ENCODE data around the gene FRMD4B.

DNA sequence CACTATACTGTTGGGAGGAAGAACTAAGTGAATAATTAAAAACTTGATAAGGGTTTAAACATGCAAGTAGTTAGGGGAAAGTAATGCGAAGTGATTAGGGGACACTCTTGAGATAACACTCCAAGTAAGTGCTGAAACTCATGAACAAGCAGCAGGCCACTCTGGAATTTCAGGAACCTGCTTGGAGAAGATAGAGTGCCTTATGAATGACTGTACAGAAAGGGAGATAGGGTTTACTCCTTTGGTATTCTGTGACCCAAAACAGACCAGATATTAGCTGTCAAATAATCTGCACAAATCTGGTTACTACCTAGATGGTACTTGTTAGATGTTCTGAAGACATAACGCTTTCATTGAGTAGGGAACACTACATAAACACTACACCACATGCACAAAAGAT, 85.6 kb downstream of the FRMD4B start:
- TF ChIP-seq, protein P1, sequence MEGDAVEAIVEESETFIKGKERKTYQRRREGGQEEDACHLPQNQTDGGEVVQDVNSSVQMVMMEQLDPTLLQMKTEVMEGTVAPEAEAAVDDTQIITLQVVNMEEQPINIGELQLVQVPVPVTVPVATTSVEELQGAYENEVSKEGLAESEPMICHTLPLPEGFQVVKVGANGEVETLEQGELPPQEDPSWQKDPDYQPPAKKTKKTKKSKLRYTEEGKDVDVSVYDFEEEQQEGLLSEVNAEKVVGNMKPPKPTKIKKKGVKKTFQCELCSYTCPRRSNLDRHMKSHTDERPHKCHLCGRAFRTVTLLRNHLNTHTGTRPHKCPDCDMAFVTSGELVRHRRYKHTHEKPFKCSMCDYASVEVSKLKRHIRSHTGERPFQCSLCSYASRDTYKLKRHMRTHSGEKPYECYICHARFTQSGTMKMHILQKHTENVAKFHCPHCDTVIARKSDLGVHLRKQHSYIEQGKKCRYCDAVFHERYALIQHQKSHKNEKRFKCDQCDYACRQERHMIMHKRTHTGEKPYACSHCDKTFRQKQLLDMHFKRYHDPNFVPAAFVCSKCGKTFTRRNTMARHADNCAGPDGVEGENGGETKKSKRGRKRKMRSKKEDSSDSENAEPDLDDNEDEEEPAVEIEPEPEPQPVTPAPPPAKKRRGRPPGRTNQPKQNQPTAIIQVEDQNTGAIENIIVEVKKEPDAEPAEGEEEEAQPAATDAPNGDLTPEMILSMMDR (IDR thresholded peaks at IDR 0.05): no peak
- TF ChIP-seq EZH2 (IDR thresholded peaks at IDR 0.05): no peak

Measured in neural progenitor cell (in vitro differentiated cells).